ENCODE results near the gene MYO5A.
"Not testable (repeated sequence)": the region's sequence is repeated elsewhere in the genome, so short reads cannot be mapped to it uniquely, and the experiment has no call there.

MYO5A gene

GRCh38 chr15:52502608-52503007 lies 26.1 kb downstream of the MYO5A start:
- DNase-seq: no peak

- no peak for DNase-seq
These were observed 29.2 kb downstream of the MYO5A start for GRCh38 chr15:52499506-52499905.

GRCh38 chr15:52498706-52499105 lies 30.0 kb downstream of the MYO5A start:
- no peak for DNase-seq

DNA sequence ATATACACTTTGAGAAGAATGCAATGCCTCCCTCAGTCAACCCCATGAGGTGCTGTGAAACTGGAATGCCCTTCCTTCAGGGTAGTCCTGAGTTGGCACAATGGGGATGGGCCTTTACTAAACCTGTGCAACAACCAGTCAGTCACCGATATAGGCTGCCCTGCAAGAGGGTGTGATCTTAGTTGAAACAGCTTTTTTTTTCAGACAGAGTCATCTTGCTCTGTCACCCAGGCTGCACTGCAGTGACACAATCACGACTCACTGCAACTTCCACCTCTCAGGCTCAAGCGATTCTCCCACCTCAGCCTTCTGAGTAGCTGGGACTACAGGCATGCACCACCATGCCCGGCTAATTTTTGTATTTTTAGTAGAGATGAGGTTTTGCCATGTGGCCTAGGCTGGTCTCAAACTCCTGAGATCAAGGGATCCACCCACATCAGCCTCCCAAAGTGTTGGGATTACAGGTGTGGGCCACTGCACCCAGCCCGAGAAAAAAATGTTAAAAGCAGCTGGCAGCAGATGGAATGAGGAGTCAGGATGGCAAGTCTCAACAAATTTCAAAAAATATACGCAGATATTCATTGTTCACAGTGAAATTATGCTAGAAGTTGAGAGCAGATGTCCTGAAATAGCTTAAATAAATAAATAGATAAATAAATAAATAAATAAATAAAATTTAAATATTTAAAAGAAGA lies 31.8 kb downstream of the MYO5A start:
- DNase-seq: peak; percentile 76

GRCh38 chr15:52496175-52496574 lies 32.5 kb downstream of the MYO5A start:
- DNase-seq: no peak

GRCh38 chr15:52495125-52495524 lies 33.6 kb downstream of the MYO5A start:
- no peak for DNase-seq

DNA sequence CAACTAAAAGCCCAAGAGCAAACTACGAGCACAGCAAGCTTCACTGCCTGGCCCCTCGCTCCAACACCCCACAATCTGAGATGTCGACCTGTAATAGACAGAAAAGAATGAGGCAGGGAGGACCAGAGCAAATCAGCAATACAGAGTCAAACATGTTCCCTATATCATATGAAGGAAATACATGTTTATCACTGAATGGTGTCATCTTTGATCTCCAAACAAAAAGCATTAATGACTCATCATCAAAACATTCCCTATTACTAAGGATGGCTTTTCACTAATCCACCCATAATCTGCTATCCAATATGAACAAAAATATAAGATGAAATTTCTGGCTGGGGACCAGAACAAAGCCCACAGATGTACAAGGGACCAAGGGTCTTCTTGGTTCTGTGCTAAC lies 34.7 kb downstream of the MYO5A start:
- no peak for DNase-seq

GRCh38 chr15:52492132-52492531 lies 36.5 kb downstream of the MYO5A start:
- no peak for DNase-seq

DNA sequence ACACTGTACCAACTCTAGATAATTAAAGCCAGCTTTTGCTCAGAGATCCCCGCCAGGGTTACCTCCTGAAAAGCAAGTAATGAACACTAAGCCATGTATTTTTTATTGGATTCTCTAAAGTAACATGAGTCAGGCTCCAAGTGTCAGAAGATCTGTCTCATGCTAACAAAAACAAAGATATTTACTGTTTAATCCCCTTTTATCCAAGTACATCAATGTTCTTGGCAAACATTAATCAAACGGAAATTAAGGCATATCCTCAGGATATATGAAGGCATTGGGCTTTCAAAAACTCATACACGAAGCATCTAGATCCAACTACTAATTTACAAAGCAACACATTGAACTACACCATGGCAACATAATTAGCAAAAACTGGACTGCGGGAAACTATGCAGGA lies 37.2 kb downstream of the MYO5A start:
- DNase-seq: no peak

GRCh38 chr15:52489430-52489829 lies 39.2 kb downstream of the MYO5A start:
- DNase-seq: peak; percentile 21

- no peak for DNase-seq
These were observed 39.9 kb downstream of the MYO5A start for GRCh38 chr15:52488830-52489229.

DNA sequence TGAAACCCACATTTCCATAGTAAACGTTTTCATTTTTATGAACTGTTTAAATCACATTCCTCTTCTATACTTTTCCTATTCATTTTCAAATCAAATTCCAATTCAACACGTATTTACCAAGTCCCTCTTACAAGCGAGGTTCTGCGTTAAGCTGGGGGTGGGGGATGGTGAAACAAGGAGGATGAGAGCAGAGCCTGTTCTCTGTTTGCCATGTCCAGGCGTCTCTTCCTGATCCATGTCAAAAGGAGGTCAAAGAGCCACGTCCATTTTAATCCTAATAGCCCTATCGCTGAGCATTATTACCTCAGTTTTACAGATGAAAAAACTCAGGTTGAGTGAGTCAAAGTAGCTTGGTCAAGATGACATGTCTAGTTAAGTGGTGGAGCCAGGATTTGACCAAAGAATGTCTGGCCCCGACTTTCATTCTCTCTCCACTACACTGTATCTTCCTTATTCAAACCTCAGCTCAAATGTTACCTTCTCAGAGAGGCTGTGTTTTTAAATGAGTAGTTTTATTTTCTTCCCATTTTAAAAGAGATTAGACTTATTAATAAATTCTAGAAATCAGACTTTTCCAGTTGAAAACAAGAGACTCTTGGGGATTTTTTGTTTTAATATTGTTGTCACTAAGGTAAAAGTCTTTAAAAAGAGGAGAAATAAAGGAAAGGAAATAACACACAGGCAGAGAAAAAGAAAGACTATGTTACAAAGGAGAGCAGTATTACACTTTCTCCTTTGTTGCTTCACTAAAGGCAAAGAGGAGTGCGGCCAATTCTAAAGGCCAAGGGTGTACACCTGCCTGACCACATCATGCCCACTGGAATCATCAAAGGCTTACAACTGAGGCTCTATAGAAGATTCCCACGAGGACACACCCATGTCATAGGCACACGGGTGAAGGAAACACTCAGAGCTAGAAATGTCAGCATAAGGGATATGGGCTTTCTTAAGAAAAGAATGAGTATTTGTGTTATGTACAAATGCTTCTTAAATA lies 42.4 kb downstream of the MYO5A start:
- no peak for DNase-seq

DNA sequence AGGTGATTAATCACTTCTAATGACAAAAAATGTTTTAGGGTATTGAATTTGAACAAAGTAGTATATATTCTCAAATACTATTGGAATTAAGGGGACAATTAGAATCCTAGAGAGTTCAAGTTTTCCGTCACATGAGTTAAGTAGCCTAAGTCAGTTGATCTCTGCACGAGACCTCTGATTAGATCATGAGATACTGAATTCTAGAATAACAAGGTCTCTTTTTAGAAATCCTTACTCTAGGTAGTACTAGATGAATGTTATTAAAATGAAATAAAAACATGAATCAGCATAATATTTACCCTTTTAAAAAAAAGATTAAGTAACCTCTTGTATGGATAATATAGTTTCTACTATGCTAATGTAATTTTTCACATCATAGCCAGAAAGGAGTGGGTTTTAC lies 43.4 kb downstream of the MYO5A start:
- no peak for DNase-seq

GRCh38 chr15:52483707-52484106 lies 45.0 kb downstream of the MYO5A start:
- no peak for DNase-seq

DNA sequence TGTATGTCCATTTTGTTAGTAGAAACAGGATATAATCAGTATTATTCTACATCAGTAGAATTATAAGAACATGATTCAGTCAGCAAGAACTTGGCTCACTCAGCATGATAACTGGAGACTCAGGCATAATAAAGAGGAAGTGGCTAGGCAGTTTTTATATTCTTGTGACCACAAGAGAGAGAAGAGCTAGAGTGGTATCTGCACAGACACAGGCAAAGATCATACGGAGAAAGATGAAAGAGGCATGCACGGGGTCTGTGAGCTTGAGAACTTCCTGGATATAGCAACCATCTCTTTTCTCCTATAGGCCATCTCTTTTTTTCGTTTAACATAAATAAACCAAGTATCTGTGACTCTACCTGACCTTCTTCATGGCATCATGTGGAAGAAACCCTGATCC lies 46.8 kb downstream of the MYO5A start:
- DNase-seq: peak; percentile 24

- DNase-seq: no peak
These were observed 47.7 kb downstream of the MYO5A start for GRCh38 chr15:52480990-52481389.

GRCh38 chr15:52466716-52467115 lies 62.0 kb downstream of the MYO5A start:
- DNase-seq: no peak

DNA sequence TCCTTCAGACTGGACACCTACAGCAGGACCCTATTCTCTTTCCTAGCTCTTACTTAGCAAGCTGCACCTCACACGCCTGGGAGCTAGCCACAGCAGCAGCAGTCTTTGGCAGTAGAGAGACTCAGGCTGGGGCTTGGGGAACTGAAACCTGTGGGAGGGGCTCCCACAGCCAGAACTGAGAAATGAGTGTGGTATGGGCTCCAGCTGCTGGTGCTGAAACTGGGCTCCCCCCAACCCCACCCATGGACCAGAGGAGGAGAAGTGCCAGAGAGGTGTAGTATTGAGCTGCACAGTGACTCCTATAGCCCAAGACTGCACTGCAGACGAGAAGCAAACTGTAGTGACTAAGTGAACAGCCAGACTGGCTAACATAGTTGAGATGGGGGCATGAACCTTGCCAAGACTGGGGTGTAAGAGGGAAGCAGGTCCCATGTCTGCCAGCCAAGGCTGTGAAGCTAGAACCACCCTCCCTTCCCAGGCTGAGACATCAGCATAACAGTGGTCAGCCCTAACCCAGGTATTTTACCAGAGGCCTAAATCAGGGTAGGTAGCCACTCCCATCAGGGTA lies 62.5 kb downstream of the MYO5A start:
- peak; percentile 73 for DNase-seq

DNA sequence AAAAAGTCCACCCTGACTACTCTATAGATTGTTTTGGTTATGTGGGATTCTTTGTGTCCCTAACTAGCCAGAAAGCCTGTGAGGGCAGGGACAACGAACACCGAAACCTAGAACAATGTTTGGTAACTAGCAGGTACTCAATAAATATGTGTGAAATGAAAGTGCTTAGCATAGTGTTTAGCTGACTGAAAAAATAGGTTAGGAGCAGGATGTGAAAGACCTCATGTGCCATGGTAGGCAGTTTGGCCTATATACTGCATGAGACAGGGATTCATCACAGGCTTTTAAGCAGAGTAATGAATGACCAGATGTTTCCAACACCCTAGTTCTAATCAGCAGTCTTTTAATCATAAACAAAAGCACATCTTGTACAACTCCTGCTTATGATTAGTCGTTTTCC lies 64.2 kb downstream of the MYO5A start:
- peak; percentile 11 for DNase-seq

DNA sequence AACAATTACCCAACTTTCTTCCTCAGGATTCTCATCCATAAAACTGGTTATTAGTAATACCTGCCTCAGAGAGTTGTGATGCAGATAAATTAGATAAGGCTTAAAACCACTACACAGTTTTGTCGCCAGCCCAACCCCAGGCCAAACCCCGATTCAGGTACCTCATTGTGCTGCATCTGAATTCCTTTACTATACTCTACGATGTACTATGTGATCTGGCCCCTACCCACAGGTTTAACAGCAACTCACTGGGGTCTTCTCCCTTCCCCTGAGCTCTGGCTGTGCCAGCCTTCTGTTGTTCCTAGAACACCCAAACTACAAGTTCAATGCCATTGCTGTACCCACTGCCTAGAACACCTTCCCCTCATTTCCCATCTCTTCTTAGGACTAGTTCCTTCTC lies 64.6 kb downstream of the MYO5A start:
- no peak for DNase-seq

GRCh38 chr15:52463638-52464037 lies 65.0 kb downstream of the MYO5A start:
- no peak for DNase-seq

DNA sequence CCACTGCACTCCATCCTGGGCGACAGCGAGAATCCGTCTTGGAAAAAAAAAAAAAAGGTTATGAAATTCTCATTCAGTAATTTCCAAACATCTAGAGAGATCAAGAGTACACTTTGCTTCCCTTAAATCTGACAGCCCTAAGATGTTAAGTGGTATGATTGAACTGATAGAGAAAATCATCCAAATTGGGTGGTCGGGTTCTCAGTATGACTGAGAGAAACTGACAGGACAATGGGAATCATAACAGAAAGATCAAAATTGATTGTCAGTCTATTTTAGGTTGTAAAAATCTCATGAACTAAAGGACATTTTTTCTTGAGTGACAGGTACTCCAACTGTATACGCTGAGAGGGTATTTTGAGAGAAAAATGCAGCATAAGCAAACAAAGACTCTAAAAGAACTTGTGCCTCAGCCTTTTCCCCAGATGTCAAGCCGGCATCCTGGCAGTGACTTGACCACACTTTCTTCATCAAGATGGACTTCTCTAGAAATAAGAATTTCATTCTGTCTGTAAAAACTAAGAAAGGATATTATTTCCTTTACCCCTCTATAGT lies 65.8 kb downstream of the MYO5A start:
- no peak for DNase-seq

- not testable (repeated sequence) for DNase-seq
These were observed 69.0 kb downstream of the MYO5A start for GRCh38 chr15:52459701-52460100.

Measured in activated CD4-positive, alpha-beta T cell treated with anti-CD3 and anti-CD28 coated beads for 48 hours (primary cell).